GM23338 (cell line): ENCODE measurements around the gene GLRX2. TPM values are rescaled to one million over a fixed set of nuclear protein-coding genes. Genes with fewer than 3 reads are reported as not detected.

Experiments used
- ATAC-seq: fragments of 200-7000 bp; cut with Tn5 transposase; 3 replicates; pipeline ENCODE4 v1.9.1; 2020
- DNase-seq: peaks from one replicate; pipeline ENCODE4 v3.0.0-alpha.2; 2015; ENCODE audit warnings: low spot score
- H2AFZ ChIP-seq: fragments of 200-600 bp; sonication (generic); 2 replicates; pipeline ENCODE4 v1.8.0; 2016; ENCODE audit warnings: antibody characterized with exemption, mild to moderate bottlenecking, moderate library complexity
- H3F3A ChIP-seq: fragments of 200-600 bp; sonication (generic); replicated peaks from 2 replicates; pipeline ENCODE4 v1.8.0; 2017; ENCODE audit warnings: antibody characterized with exemption, mixed run types, low read depth
- H3K27ac ChIP-seq: fragments of 200-600 bp; sonication (generic); 2 replicates; pipeline ENCODE4 v1.6.1; 2016; ENCODE audit warnings: low read depth
- H3K27me3 ChIP-seq: fragments of 200-600 bp; sonication (generic); 2 replicates; pipeline ENCODE4 v1.8.0; 2016; ENCODE audit warnings: mild to moderate bottlenecking, mixed run types, moderate library complexity; ENCODE audit not compliant: insufficient read depth
- H3K36me3 ChIP-seq: fragments of 200-600 bp; sonication (generic); 2 replicates; pipeline ENCODE4 v1.8.0; 2016; ENCODE audit warnings: mild to moderate bottlenecking; ENCODE audit not compliant: insufficient read depth
- H3K4me1 ChIP-seq: fragments of 200-600 bp; sonication (generic); 2 replicates; pipeline ENCODE4 v1.8.0; 2016; ENCODE audit warnings: mild to moderate bottlenecking, moderate library complexity; ENCODE audit not compliant: insufficient read depth
- H3K4me2 ChIP-seq: fragments of 200-600 bp; sonication (generic); 2 replicates; pipeline ENCODE4 v1.7.1; 2017; ENCODE audit warnings: mixed run types
- H3K4me3 ChIP-seq: fragments of 200-600 bp; sonication (generic); 2 replicates; pipeline ENCODE4 v1.6.1; 2016; ENCODE audit warnings: mixed run types
- H3K79me2 ChIP-seq: fragments of 200-600 bp; sonication (generic); replicated peaks from 2 replicates; pipeline ENCODE4 v1.8.0; 2017; ENCODE audit warnings: mild to moderate bottlenecking; ENCODE audit not compliant: insufficient read depth
- H3K9me2 ChIP-seq: fragments of 200-600 bp; sonication (generic); 2 replicates; pipeline ENCODE4 v1.8.0; 2017; ENCODE audit not compliant: insufficient read depth
- H4K20me1 ChIP-seq: fragments of 200-600 bp; sonication (generic); replicated peaks from 2 replicates; pipeline ENCODE4 v1.8.0; 2017; ENCODE audit warnings: mild to moderate bottlenecking; ENCODE audit not compliant: insufficient read depth
- H3K27ac Mint-ChIP-seq: 2 replicates; pipeline ENCODE4 v1.8.0; 2020; ENCODE audit warnings: inconsistent platforms, mild to moderate bottlenecking, moderate library complexity, mixed read lengths
- H3K27me3 Mint-ChIP-seq: 3 replicates; pipeline ENCODE4 v1.8.0; 2022; ENCODE audit warnings: low read depth, mild to moderate bottlenecking, moderate library complexity, mixed read lengths, inconsistent platforms; ENCODE audit not compliant: insufficient read depth, poor library complexity
- H3K36me3 Mint-ChIP-seq: 3 replicates; pipeline ENCODE4 v1.8.0; 2021; ENCODE audit warnings: low read depth, mild to moderate bottlenecking, inconsistent platforms, moderate library complexity, mixed read lengths
- H3K4me1 Mint-ChIP-seq: 3 replicates; pipeline ENCODE4 v1.8.0; 2020; ENCODE audit warnings: mild to moderate bottlenecking, inconsistent platforms, mixed read lengths
- H3K4me3 Mint-ChIP-seq: 3 replicates; pipeline ENCODE4 v1.8.0; 2021; ENCODE audit warnings: moderate library complexity, mild to moderate bottlenecking, inconsistent platforms, mixed read lengths
- H3K9me3 Mint-ChIP-seq: 3 replicates; pipeline ENCODE4 v1.8.0; 2020; ENCODE audit warnings: moderate library complexity, mild to moderate bottlenecking, inconsistent platforms, mixed read lengths
- CREB1 ChIP-seq: fragments of 250-450 bp; sonication (Bioruptor Pico); IDR thresholded peaks from 2 replicates; pipeline ENCODE4 v1.5.0; 2020; ENCODE audit warnings: low read depth, mild to moderate bottlenecking, moderate library complexity
- EZH2 ChIP-seq: fragments of 200-600 bp; sonication (generic); IDR thresholded peaks from one replicate; pipeline ENCODE4 v1.8.0; 2017; ENCODE audit warnings: antibody characterized with exemption, mild to moderate bottlenecking, low read depth; ENCODE audit not compliant: unreplicated experiment
- EZH2phosphoT487 ChIP-seq: fragments of 200-600 bp; sonication (generic); IDR thresholded peaks from one replicate; pipeline ENCODE4 v1.8.1; 2018; ENCODE audit warnings: antibody characterized with exemption; ENCODE audit not compliant: unreplicated experiment
- POLR2AphosphoS5 ChIP-seq: IDR thresholded peaks from 2 replicates; pipeline ENCODE4 v1.6.1; 2016; ENCODE audit warnings: antibody characterized with exemption, low read depth
- STAT1 ChIP-seq: IDR thresholded peaks from one replicate; pipeline ENCODE4 v1.6.1; 2016; ENCODE audit warnings: antibody characterized with exemption; ENCODE audit not compliant: unreplicated experiment
- ZNF331 ChIP-seq: fragments of 250-450 bp; sonication (Bioruptor Pico); IDR thresholded peaks from 2 replicates; pipeline ENCODE4 v1.5.0; 2020; ENCODE audit warnings: low read depth, mild to moderate bottlenecking, moderate library complexity
- polyA plus RNA-seq: library from polyadenylated mRNA; unstranded; fragments of >200 nt; fragmentation: Nextera tagmentation; extraction: Ambion mirVana; gene quantifications from 2 replicates; pipeline ENCODE4 v1.2.1, GENCODE V29; 2016
- total RNA-seq: library from RNA; depleted of rRNA; stranded (reverse); fragments of >200 nt; shearing (Covaris generic); gene quantifications from 2 replicates; pipeline ENCODE4 v1.2.3, GENCODE V29; 2014
- TF ChIP-seq, protein P1 (sequence below): fragments of 250-450 bp; sonication (Bioruptor Pico); IDR thresholded peaks from 2 replicates; pipeline ENCODE4 v1.5.0; 2020; ENCODE audit warnings: mild to moderate bottlenecking, moderate library complexity
- TF ChIP-seq, protein P2 (sequence below): IDR thresholded peaks from one replicate; pipeline ENCODE4 v1.6.1; 2018; ENCODE audit warnings: antibody characterized with exemption; ENCODE audit not compliant: unreplicated experiment
- TF ChIP-seq, protein P3 (sequence below), 2 experiments: fragments of 200-600 bp in 1 of 2; sonication (generic) in 1 of 2; conservative IDR thresholded peaks; 2 replicates each; pipeline versions ENCODE4 v1.5.1 to v1.6.1; 2016 to 2017; ENCODE audit warnings: antibody characterized with exemption in 2 of 2, low read depth in 2 of 2, mild to moderate bottlenecking in 2 of 2, moderate library complexity in 1 of 2

GLRX2 gene
- total and polyA plus RNA-seq, 2 experiments from 2014 or later = 7.7 to 28.3 TPM

DNA sequence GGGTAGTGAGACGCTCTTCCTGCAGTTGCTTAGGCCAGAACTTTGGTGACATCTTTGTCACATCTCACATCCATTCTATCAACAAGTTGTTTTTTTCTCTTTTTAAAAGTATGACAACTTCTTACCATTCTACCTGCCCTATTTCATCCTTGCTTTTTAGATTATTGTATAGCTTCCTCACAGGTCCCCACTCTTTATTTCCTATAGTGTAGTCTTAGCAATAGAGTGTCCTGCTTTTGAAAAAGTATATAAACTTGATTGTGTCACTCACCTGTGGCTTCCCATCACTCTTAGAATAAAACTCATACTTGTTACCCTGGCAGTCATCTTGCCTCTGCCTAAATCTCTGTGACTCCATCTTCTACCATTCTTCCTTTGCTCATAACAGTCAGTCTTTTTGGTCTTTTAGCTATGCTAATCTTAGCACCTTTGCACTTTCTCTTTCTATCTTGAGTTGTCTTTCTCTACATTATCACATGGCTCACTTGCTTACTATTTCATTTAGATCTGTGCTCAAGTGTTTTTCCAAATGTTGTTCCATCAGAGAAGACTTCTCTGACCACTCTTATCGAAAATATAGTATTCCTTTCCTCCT is 26.1 kb upstream of the GLRX2 start (continued):
- TF ChIP-seq, protein P1, sequence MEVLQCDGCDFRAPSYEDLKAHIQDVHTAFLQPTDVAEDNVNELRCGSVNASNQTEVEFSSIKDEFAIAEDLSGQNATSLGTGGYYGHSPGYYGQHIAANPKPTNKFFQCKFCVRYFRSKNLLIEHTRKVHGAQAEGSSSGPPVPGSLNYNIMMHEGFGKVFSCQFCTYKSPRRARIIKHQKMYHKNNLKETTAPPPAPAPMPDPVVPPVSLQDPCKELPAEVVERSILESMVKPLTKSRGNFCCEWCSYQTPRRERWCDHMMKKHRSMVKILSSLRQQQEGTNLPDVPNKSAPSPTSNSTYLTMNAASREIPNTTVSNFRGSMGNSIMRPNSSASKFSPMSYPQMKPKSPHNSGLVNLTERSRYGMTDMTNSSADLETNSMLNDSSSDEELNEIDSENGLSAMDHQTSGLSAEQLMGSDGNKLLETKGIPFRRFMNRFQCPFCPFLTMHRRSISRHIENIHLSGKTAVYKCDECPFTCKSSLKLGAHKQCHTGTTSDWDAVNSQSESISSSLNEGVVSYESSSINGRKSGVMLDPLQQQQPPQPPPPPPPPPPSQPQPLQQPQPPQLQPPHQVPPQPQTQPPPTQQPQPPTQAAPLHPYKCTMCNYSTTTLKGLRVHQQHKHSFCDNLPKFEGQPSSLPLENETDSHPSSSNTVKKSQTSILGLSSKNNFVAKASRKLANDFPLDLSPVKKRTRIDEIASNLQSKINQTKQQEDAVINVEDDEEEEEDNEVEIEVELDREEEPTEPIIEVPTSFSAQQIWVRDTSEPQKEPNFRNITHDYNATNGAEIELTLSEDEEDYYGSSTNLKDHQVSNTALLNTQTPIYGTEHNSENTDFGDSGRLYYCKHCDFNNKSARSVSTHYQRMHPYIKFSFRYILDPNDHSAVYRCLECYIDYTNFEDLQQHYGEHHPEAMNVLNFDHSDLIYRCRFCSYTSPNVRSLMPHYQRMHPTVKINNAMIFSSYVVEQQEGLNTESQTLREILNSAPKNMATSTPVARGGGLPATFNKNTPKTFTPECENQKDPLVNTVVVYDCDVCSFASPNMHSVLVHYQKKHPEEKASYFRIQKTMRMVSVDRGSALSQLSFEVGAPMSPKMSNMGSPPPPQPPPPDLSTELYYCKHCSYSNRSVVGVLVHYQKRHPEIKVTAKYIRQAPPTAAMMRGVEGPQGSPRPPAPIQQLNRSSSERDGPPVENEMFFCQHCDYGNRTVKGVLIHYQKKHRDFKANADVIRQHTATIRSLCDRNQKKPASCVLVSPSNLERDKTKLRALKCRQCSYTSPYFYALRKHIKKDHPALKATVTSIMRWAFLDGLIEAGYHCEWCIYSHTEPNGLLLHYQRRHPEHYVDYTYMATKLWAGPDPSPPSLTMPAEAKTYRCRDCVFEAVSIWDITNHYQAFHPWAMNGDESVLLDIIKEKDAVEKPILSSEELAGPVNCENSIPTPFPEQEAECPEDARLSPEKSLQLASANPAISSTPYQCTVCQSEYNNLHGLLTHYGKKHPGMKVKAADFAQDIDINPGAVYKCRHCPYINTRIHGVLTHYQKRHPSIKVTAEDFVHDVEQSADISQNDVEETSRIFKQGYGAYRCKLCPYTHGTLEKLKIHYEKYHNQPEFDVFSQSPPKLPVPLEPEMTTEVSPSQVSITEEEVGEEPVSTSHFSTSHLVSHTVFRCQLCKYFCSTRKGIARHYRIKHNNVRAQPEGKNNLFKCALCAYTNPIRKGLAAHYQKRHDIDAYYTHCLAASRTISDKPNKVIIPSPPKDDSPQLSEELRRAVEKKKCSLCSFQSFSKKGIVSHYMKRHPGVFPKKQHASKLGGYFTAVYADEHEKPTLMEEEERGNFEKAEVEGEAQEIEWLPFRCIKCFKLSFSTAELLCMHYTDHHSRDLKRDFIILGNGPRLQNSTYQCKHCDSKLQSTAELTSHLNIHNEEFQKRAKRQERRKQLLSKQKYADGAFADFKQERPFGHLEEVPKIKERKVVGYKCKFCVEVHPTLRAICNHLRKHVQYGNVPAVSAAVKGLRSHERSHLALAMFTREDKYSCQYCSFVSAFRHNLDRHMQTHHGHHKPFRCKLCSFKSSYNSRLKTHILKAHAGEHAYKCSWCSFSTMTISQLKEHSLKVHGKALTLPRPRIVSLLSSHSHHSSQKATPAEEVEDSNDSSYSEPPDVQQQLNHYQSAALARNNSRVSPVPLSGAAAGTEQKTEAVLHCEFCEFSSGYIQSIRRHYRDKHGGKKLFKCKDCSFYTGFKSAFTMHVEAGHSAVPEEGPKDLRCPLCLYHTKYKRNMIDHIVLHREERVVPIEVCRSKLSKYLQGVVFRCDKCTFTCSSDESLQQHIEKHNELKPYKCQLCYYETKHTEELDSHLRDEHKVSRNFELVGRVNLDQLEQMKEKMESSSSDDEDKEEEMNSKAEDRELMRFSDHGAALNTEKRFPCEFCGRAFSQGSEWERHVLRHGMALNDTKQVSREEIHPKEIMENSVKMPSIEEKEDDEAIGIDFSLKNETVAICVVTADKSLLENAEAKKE (CRISPR knock-in tag) = no peak
- TF ChIP-seq, protein P2, sequence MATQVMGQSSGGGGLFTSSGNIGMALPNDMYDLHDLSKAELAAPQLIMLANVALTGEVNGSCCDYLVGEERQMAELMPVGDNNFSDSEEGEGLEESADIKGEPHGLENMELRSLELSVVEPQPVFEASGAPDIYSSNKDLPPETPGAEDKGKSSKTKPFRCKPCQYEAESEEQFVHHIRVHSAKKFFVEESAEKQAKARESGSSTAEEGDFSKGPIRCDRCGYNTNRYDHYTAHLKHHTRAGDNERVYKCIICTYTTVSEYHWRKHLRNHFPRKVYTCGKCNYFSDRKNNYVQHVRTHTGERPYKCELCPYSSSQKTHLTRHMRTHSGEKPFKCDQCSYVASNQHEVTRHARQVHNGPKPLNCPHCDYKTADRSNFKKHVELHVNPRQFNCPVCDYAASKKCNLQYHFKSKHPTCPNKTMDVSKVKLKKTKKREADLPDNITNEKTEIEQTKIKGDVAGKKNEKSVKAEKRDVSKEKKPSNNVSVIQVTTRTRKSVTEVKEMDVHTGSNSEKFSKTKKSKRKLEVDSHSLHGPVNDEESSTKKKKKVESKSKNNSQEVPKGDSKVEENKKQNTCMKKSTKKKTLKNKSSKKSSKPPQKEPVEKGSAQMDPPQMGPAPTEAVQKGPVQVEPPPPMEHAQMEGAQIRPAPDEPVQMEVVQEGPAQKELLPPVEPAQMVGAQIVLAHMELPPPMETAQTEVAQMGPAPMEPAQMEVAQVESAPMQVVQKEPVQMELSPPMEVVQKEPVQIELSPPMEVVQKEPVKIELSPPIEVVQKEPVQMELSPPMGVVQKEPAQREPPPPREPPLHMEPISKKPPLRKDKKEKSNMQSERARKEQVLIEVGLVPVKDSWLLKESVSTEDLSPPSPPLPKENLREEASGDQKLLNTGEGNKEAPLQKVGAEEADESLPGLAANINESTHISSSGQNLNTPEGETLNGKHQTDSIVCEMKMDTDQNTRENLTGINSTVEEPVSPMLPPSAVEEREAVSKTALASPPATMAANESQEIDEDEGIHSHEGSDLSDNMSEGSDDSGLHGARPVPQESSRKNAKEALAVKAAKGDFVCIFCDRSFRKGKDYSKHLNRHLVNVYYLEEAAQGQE = no peak
- no peak for TF ChIP-seq CREB1

DNA sequence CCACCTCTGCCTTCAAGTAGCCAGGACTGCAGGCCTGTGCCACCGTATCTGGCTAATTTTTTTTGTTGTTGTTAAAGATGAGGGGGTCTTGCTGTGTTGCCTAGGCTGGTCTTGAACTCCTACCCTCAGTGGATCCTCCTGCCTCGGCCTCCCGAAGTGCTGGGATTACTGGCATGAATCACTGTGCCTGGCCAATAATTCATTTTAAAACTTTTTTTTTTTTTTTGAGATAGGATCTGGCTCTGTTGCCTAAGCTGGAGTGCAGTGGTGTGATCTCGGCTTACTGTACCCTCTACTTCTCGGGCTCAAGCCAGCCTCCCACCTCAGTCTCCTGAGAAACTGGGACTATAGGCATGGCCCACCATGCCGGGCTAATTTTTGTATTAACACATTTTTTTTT is 20.2 kb upstream of the GLRX2 start:
- Histone ChIP-seq H3K27me3 (peaks cover 3% of the 10 kb centered on the region; the same call in 1 of the 2 replicates), H3F3A (no peaks in the 10 kb centered on the region), H3K36me3 (peaks cover 19% of the 10 kb centered on the region), H3K9me2 (no peaks in the 10 kb centered on the region), H2AFZ (no peak overlapping the region), H3K79me2 (peaks cover 81% of the 10 kb centered on the region), H3K4me1 (peaks cover 14% of the 10 kb centered on the region), H3K4me2 (no peak overlapping the region), H3K4me3 (no peak overlapping the region), H3K27ac (no peak overlapping the region), H4K20me1 (peaks cover 13% of the 10 kb centered on the region)
- peaks cover 30% of the 10 kb centered on the region for H3K36me3 Mint-ChIP-seq
- DNase-seq (no peak), ATAC-seq (no peak)
- peaks cover 4% of the 10 kb centered on the region for H3K27me3 Mint-ChIP-seq
- no peaks in the 10 kb centered on the region for H3K9me3 Mint-ChIP-seq
- no peak overlapping the region for H3K27ac Mint-ChIP-seq
- peaks cover 17% of the 10 kb centered on the region for H3K4me1 Mint-ChIP-seq
- no peak overlapping the region for H3K4me3 Mint-ChIP-seq
- TF ChIP-seq, protein P2 = no peak
- TF ChIP-seq EZH2 (no peak), EZH2phosphoT487 (no peak), STAT1 (no peak), POLR2AphosphoS5 (no peak), ZNF331 (CRISPR knock-in tag) (no peak)
- TF ChIP-seq, protein P3, sequence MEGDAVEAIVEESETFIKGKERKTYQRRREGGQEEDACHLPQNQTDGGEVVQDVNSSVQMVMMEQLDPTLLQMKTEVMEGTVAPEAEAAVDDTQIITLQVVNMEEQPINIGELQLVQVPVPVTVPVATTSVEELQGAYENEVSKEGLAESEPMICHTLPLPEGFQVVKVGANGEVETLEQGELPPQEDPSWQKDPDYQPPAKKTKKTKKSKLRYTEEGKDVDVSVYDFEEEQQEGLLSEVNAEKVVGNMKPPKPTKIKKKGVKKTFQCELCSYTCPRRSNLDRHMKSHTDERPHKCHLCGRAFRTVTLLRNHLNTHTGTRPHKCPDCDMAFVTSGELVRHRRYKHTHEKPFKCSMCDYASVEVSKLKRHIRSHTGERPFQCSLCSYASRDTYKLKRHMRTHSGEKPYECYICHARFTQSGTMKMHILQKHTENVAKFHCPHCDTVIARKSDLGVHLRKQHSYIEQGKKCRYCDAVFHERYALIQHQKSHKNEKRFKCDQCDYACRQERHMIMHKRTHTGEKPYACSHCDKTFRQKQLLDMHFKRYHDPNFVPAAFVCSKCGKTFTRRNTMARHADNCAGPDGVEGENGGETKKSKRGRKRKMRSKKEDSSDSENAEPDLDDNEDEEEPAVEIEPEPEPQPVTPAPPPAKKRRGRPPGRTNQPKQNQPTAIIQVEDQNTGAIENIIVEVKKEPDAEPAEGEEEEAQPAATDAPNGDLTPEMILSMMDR (conservative IDR thresholded peaks at IDR 0.05; ENCODE audit: low read depth in 2 of 2) = no peak
